Subcutaneous abdominal adipose tissue (tissue), 5 donors: ENCODE measurements around the gene SLC35A4.

Experiments
- H3K27ac ChIP-seq: one replicate; pipeline ENCODE4 v1.7.0; 2013; ENCODE audit warnings: low read depth, mild to moderate bottlenecking, inconsistent platforms, low read length, moderate library complexity
- H3K27me3 ChIP-seq, 5 donors: one replicate each; pipeline ENCODE4 v1.7.0; 2013; ENCODE audit warnings: low read length in 5 of 5, inconsistent platforms in 1 of 5; ENCODE audit not compliant: control insufficient read depth in 5 of 5, insufficient read depth in 4 of 5
- H3K36me3 ChIP-seq, 5 donors: one replicate each; pipeline ENCODE4 v1.7.0; 2013; ENCODE audit warnings: low read length in 5 of 5; ENCODE audit not compliant: control insufficient read depth in 5 of 5, insufficient read depth in 5 of 5
- H3K4me1 ChIP-seq, 5 donors: one replicate each; pipeline ENCODE4 v1.7.0; 2013; ENCODE audit warnings: low read length in 5 of 5, mild to moderate bottlenecking in 3 of 5, moderate library complexity in 1 of 5; ENCODE audit not compliant: control insufficient read depth in 5 of 5, insufficient read depth in 5 of 5
- H3K4me3 ChIP-seq, 5 donors: one replicate each; pipeline ENCODE4 v1.7.0; 2013; ENCODE audit warnings: low read length in 5 of 5, low read depth in 1 of 5
- H3K9ac ChIP-seq, 5 donors: one replicate each; pipeline ENCODE4 v1.7.0; 2013; ENCODE audit warnings: low read length in 5 of 5, mild to moderate bottlenecking in 4 of 5, moderate library complexity in 3 of 5
- H3K9me3 ChIP-seq, 5 donors: one replicate each; pipeline ENCODE4 v1.7.0; 2013; ENCODE audit warnings: low read length in 5 of 5; ENCODE audit not compliant: control insufficient read depth in 5 of 5
- donor health status: healthy.
- donor health status: healthy.
- donor health status: healthy.
- donor health status: healthy.
- donor health status: healthy.

SLC35A4 gene

GRCh38 chr5:140564196-140565023 is at the start of gene SLC35A4, which contains the start of gene APBB3:
Gene SLC35A4, plus strand, starts transcription at chr5:140564828. Its CDS starts 2,342 bp downstream, at chr5:140567170.
Gene APBB3, minus strand, starts transcription at chr5:140564598. Its CDS starts 353 bp downstream, at chr5:140564245.
- Histone ChIP-seq H3K9me3 (no peaks in the 10 kb centered on the region), H3K27ac (peak within 1 kb of the TSS; percentile 84), H3K4me1 (peaks cover 7 to 61% (median 44%) of the 10 kb centered on the region in 5 donors), H3K36me3 (peaks cover 0 to 51% (median 40%) of the 10 kb centered on the region in 5 donors), H3K4me3 (peak within 1 kb of the TSS; percentile 78 to 96 (median 88)), H3K9ac (peak within 1 kb of the TSS; percentile 82 to 84 (median 83)), H3K27me3 (no peaks in the 10 kb centered on the region)

GRCh38 chr5:140524003-140524402 is 40.6 kb upstream of the SLC35A4 start:
- Histone ChIP-seq H3K4me3 (no peak overlapping the region), H3K27ac (no peak overlapping the region), H3K9ac (no peak overlapping the region), H3K9me3 (no peaks in the 10 kb centered on the region), H3K4me1 (no peaks in the 10 kb centered on the region), H3K27me3 (no peaks in the 10 kb centered on the region), H3K36me3 (peaks cover 34 to 48% (median 42%) of the 10 kb centered on the region in 5 donors)

GRCh38 chr5:140540227-140540626 is 24.4 kb upstream of the SLC35A4 start:
- Histone ChIP-seq H3K27me3 (no peaks in the 10 kb centered on the region), H3K9me3 (no peaks in the 10 kb centered on the region), H3K4me1 (peaks cover 0 to 4% (median 0%) of the 10 kb centered on the region in 5 donors), H3K27ac (no peak overlapping the region), H3K9ac (no peak overlapping the region), H3K4me3 (no peak overlapping the region), H3K36me3 (peaks cover 44 to 76% (median 61%) of the 10 kb centered on the region in 5 donors)

DNA sequence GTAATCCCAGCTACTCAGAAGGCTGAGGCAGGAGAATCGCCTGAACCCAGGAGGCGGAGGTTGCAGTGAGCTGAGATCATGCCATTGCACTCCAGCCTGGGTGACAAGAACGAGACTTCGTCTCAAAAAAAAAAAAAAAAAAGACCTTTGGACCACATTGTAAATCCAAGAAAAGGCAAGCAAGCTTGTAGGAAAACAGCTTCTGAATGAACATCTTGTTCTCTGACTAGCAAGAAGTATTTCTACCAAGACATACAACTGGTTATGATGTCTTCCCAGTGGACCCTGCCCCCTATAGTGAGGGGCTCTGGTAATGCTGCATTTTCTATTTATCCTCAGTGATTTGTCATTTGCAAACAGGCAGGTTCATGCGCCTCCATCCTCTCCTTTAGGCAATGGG is 21.7 kb upstream of the SLC35A4 start:
- Histone ChIP-seq H3K27ac (no peak overlapping the region), H3K36me3 (peaks cover 36 to 61% (median 53%) of the 10 kb centered on the region in 5 donors), H3K9me3 (no peaks in the 10 kb centered on the region), H3K27me3 (no peaks in the 10 kb centered on the region), H3K4me3 (no peak overlapping the region), H3K4me1 (peaks cover 7 to 16% (median 11%) of the 10 kb centered on the region in 5 donors), H3K9ac (no peak overlapping the region)

DNA sequence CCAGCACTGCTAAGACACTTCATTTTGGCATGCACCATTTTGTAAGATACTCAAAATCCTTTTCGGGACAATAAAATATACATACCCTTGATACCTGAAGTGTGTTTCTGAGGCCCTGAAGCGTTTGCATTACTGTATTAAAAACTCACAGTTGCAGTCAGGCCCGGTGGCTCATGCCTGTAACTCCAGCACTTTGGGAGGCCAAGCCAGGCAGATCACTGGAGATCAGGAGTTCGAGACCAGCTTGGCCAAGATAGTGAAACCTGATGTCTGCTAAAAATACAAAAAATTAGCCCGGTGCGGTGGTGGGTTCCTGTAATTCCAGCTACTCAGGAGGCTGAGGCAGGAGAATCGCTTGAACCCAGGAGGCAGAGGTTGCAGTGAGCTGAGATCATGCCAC is 19.6 kb upstream of the SLC35A4 start:
- Histone ChIP-seq H3K27me3 (no peaks in the 10 kb centered on the region), H3K27ac (no peak overlapping the region), H3K9me3 (no peaks in the 10 kb centered on the region), H3K36me3 (peaks cover 22 to 50% (median 44%) of the 10 kb centered on the region in 5 donors), H3K4me3 (no peak overlapping the region), H3K9ac (no peak overlapping the region), H3K4me1 (peaks cover 18 to 36% (median 31%) of the 10 kb centered on the region in 5 donors)

- Histone ChIP-seq H3K4me1 (peaks cover 18 to 38% (median 31%) of the 10 kb centered on the region in 5 donors), H3K9me3 (no peaks in the 10 kb centered on the region), H3K36me3 (peaks cover 18 to 50% (median 44%) of the 10 kb centered on the region in 5 donors), H3K4me3 (no peak overlapping the region), H3K27me3 (no peaks in the 10 kb centered on the region), H3K9ac (no peak overlapping the region), H3K27ac (no peak overlapping the region)
Measured at GRCh38 chr5:140545606-140546005, 19.0 kb upstream of the SLC35A4 start.

- H3K27ac ChIP-seq = peak overlapping the region; percentile 95
- peaks cover 13 to 50% (median 41%) of the 10 kb centered on the region in 5 donors for H3K36me3 ChIP-seq
- H3K4me3 ChIP-seq = peak overlapping the region; percentile 48 to 67 (median 60)
- no peaks in the 10 kb centered on the region for H3K9me3 ChIP-seq
- no peaks in the 10 kb centered on the region for H3K27me3 ChIP-seq
- peaks cover 18 to 37% (median 31%) of the 10 kb centered on the region in 5 donors for H3K4me1 ChIP-seq
- H3K9ac ChIP-seq = peak overlapping the region; percentile 19 to 85 (median 52)
Measured at GRCh38 chr5:140546851-140547507, 17.6 kb upstream of the SLC35A4 start.

GRCh38 chr5:140547508-140548299 is 16.9 kb upstream of the SLC35A4 start, which contains the start of gene EIF4EBP3:
Gene EIF4EBP3, plus strand, starts transcription at chr5:140547662. Its CDS starts 76 bp downstream, at chr5:140547738.
- H3K36me3 ChIP-seq = peaks cover 13 to 49% (median 38%) of the 10 kb centered on the region in 5 donors
- H3K27ac ChIP-seq = peak within 1 kb of the TSS; percentile 95
- H3K9ac ChIP-seq = peak within 1 kb of the TSS; percentile 69 to 85 (median 75)
- no peaks in the 10 kb centered on the region for H3K9me3 ChIP-seq
- peak within 1 kb of the TSS; percentile 60 to 78 (median 67) for H3K4me3 ChIP-seq
- H3K27me3 ChIP-seq = no peaks in the 10 kb centered on the region
- H3K4me1 ChIP-seq = peaks cover 18 to 37% (median 31%) of the 10 kb centered on the region in 5 donors

DNA sequence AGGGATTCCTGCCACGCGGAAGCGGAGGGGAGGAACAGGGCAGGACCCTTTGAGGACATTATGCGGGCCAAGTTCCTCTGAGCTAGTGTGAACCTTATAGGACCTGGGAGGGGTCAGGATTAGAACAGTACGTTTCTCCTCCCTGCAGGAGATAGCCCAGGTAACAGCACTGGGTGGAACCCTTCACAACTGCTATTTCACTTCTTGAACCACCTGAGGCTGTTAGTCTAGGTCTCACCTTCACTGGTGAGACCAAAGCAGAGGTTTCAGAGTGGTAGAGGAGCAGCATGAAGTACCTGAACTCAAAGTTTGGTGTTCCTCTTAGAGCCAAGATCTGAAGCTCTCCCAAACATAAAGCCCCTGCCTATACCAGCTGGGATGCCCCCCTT is 16.3 kb upstream of the SLC35A4 start:
- peak overlapping the region; percentile 95 for H3K27ac ChIP-seq
- no peaks in the 10 kb centered on the region for H3K27me3 ChIP-seq
- H3K4me3 ChIP-seq = peak overlapping the region; percentile 58 to 74 (median 65)
- H3K36me3 ChIP-seq = peaks cover 15 to 47% (median 42%) of the 10 kb centered on the region in 5 donors
- peak overlapping the region; percentile 69 to 85 (median 75) for H3K9ac ChIP-seq
- peaks cover 18 to 37% (median 31%) of the 10 kb centered on the region in 5 donors for H3K4me1 ChIP-seq
- H3K9me3 ChIP-seq = no peaks in the 10 kb centered on the region
